ENCODE measurements around the gene PRKN.

Gene PRKN

DNA sequence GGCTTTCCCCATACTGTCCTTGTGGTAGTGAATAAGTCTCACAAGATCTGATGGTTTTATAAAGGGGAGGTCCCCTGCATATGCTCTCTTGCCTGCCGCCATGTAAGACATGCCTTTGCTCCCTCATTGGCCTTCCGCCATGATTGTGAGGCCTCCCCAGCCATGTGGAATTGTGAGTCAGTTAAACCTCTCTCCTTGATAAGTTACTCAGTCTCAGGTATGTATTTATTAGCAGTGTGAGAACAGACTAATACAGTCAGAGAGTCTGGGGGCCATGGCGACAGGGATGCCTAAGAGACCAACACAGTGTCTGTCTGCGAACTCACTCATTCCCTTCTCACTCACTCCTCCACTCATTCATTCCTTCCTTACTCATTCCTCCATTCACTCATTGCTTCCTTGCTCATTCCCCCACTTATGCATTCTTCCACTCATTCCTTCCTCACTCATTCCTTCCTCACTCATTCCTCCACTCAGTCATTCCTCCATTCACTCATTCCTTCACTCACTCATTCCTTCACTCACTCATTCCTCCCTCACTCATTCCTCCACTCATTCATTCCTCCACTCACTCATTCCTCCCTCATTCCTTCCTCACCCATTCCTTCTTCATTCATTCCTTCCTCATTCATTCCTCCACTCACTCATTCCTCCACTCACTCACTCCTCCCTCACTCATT lies 1316.2 kb downstream of the PRKN start:
- peaks cover 34% of the 10 kb centered on the region for H3K4me1 ChIP-seq (ENCODE audit: control insufficient read depth, insufficient read depth, low read length, poor library complexity, severe bottlenecking)
- no peak overlapping the region for H3K4me3 ChIP-seq (ENCODE audit: extremely low read depth, insufficient read depth, low read length, poor library complexity, severe bottlenecking)
- WGBS, 2 experiments (ENCODE audit: insufficient coverage in 2 of 2): 81 to 86% methylated on average over 2 to 4 of the region's 4 CpGs
- H3K36me3 ChIP-seq (ENCODE audit: control insufficient read depth, insufficient read depth, low read length): no peaks in the 10 kb centered on the region
- no peak overlapping the region for H3K27ac ChIP-seq (ENCODE audit: low read depth, low read length, severe bottlenecking)
- peaks cover 16% of the 10 kb centered on the region for H3K9me3 ChIP-seq (ENCODE audit: control insufficient read depth, low read length)

- Histone ChIP-seq H3K4me3 (ENCODE audit: extremely low read depth, insufficient read depth, low read length, poor library complexity, severe bottlenecking) (no peak overlapping the region), H3K27ac (ENCODE audit: low read depth, low read length, severe bottlenecking) (no peak overlapping the region), H3K4me1 (ENCODE audit: control insufficient read depth, insufficient read depth, low read length, poor library complexity, severe bottlenecking) (peaks cover 34% of the 10 kb centered on the region), H3K36me3 (ENCODE audit: control insufficient read depth, insufficient read depth, low read length) (no peaks in the 10 kb centered on the region), H3K9me3 (ENCODE audit: control insufficient read depth, low read length) (peaks cover 16% of the 10 kb centered on the region)
- 89 to 100% methylated on average over 4 to 5 of the region's 6 CpGs for WGBS, 2 experiments (ENCODE audit: insufficient coverage in 2 of 2)
Observed at GRCh38 chr6:161410736-161411135, 1316.8 kb downstream of the PRKN start.

DNA sequence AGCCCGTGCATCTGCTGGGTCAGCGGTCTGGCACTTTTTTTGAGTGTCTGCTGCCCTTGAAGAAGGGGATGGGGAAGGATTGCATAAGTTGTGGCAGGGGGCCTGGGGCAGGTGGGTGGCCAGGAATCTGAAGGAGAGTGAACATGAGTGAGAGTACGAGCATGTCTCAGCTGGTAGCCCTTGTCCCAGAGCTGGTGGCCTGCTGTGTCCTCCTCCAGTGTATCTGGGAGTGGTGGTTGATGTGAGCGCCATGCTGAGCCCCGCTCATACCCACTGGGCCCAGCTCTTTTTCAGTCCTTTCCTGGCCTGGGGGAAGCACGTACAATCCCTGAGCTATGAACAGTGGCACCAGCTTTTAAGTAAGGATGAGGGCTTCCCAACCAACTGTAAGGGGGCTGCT lies 1317.5 kb downstream of the PRKN start:
- Histone ChIP-seq H3K36me3 (ENCODE audit: control insufficient read depth, insufficient read depth, low read length) (no peaks in the 10 kb centered on the region), H3K9me3 (ENCODE audit: control insufficient read depth, low read length) (peaks cover 16% of the 10 kb centered on the region), H3K4me1 (ENCODE audit: control insufficient read depth, insufficient read depth, low read length, poor library complexity, severe bottlenecking) (peaks cover 33% of the 10 kb centered on the region), H3K27ac (ENCODE audit: low read depth, low read length, severe bottlenecking) (no peak overlapping the region), H3K4me3 (ENCODE audit: extremely low read depth, insufficient read depth, low read length, poor library complexity, severe bottlenecking) (no peak overlapping the region)
- WGBS, 2 experiments (ENCODE audit: insufficient coverage in 2 of 2): 90% methylated on average over 4 of the region's 6 CpGs

GRCh38 chr6:161409353-161409752 lies 1318.2 kb downstream of the PRKN start:
- Histone ChIP-seq H3K4me3 (ENCODE audit: extremely low read depth, insufficient read depth, low read length, poor library complexity, severe bottlenecking) (no peak overlapping the region), H3K4me1 (ENCODE audit: control insufficient read depth, insufficient read depth, low read length, poor library complexity, severe bottlenecking) (peaks cover 26% of the 10 kb centered on the region), H3K36me3 (ENCODE audit: control insufficient read depth, insufficient read depth, low read length) (no peaks in the 10 kb centered on the region), H3K27ac (ENCODE audit: low read depth, low read length, severe bottlenecking) (no peak overlapping the region), H3K9me3 (ENCODE audit: control insufficient read depth, low read length) (peaks cover 16% of the 10 kb centered on the region)
- 90 to 92% methylated on average over 6 to 7 of the region's 7 CpGs for WGBS, 2 experiments (ENCODE audit: insufficient coverage in 2 of 2)

DNA sequence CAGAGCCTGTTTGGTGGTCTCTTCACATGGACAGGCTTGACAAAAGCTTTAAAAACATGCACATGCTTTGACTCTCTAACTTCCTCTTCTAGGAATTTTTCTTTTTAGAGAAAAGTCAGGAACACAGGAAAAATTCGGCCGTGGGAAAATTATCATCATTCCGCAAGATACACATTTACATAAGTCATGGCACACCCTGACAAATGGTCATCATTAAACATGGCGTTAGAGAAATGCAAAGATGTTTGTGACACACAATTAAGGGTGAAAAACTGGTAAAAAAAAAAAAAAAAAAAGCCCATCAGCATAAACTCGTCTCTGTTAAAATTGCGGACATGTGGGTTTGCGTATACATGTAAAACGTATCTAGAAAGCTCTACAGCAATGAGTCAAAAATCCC lies 1319.5 kb downstream of the PRKN start:
- Histone ChIP-seq H3K9me3 (ENCODE audit: control insufficient read depth, low read length) (peaks cover 26% of the 10 kb centered on the region), H3K4me1 (ENCODE audit: control insufficient read depth, insufficient read depth, low read length, poor library complexity, severe bottlenecking) (peaks cover 21% of the 10 kb centered on the region), H3K4me3 (ENCODE audit: extremely low read depth, insufficient read depth, low read length, poor library complexity, severe bottlenecking) (no peak overlapping the region), H3K36me3 (ENCODE audit: control insufficient read depth, insufficient read depth, low read length) (no peaks in the 10 kb centered on the region), H3K27ac (ENCODE audit: low read depth, low read length, severe bottlenecking) (peak overlapping the region; percentile 72)
- 100% methylated on average over 1 of the region's 8 CpGs; no CpG with 5 or more reads in 1 of the 2 experiments for WGBS, 2 experiments (ENCODE audit: insufficient coverage in 2 of 2)

DNA sequence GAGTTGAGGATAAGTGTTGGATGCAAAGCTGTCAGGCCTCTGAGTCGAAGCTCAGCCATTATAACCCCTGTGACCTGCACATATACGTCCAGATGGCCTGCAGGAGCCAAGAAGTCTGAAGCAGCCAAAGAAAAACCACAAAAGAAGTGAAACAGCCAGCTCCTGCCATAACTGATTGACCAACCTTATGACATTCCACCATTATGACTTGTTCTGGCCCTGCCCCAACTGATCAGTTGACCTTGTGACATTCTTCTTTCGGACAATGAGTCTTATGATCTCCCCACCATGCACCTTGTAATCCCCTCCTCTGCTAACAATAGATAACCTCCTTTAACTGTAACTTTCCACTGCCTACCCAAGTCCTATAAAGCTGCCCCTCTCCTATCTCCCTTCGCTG lies 1320.0 kb downstream of the PRKN start:
- no peak overlapping the region for H3K4me3 ChIP-seq (ENCODE audit: extremely low read depth, insufficient read depth, low read length, poor library complexity, severe bottlenecking)
- H3K27ac ChIP-seq (ENCODE audit: low read depth, low read length, severe bottlenecking): peak overlapping the region; percentile 72
- 86 to 94% methylated on average over 2 to 3 of the region's 4 CpGs for WGBS, 2 experiments (ENCODE audit: insufficient coverage in 2 of 2)
- H3K9me3 ChIP-seq (ENCODE audit: control insufficient read depth, low read length): peaks cover 23% of the 10 kb centered on the region
- peaks cover 21% of the 10 kb centered on the region for H3K4me1 ChIP-seq (ENCODE audit: control insufficient read depth, insufficient read depth, low read length, poor library complexity, severe bottlenecking)
- no peaks in the 10 kb centered on the region for H3K36me3 ChIP-seq (ENCODE audit: control insufficient read depth, insufficient read depth, low read length)

GRCh38 chr6:161407115-161407514 lies 1320.5 kb downstream of the PRKN start:
- 90% methylated on average over 2 of the region's 2 CpGs; no CpG with 5 or more reads in 1 of the 2 experiments for WGBS, 2 experiments (ENCODE audit: insufficient coverage in 2 of 2)
- Histone ChIP-seq H3K4me3 (ENCODE audit: extremely low read depth, insufficient read depth, low read length, poor library complexity, severe bottlenecking) (no peak overlapping the region), H3K36me3 (ENCODE audit: control insufficient read depth, insufficient read depth, low read length) (no peaks in the 10 kb centered on the region), H3K9me3 (ENCODE audit: control insufficient read depth, low read length) (peaks cover 19% of the 10 kb centered on the region), H3K27ac (ENCODE audit: low read depth, low read length, severe bottlenecking) (peak overlapping the region; percentile 72), H3K4me1 (ENCODE audit: control insufficient read depth, insufficient read depth, low read length, poor library complexity, severe bottlenecking) (peaks cover 22% of the 10 kb centered on the region)

GRCh38 chr6:161406646-161407045 lies 1320.9 kb downstream of the PRKN start:
- Histone ChIP-seq H3K27ac (ENCODE audit: low read depth, low read length, severe bottlenecking) (peak overlapping the region; percentile 0), H3K4me1 (ENCODE audit: control insufficient read depth, insufficient read depth, low read length, poor library complexity, severe bottlenecking) (peaks cover 27% of the 10 kb centered on the region), H3K36me3 (ENCODE audit: control insufficient read depth, insufficient read depth, low read length) (no peaks in the 10 kb centered on the region), H3K9me3 (ENCODE audit: control insufficient read depth, low read length) (peaks cover 15% of the 10 kb centered on the region), H3K4me3 (ENCODE audit: extremely low read depth, insufficient read depth, low read length, poor library complexity, severe bottlenecking) (no peak overlapping the region)
- 88 to 93% methylated on average over 5 of the region's 6 CpGs for WGBS, 2 experiments (ENCODE audit: insufficient coverage in 2 of 2)

- Histone ChIP-seq H3K36me3 (ENCODE audit: control insufficient read depth, insufficient read depth, low read length) (no peaks in the 10 kb centered on the region), H3K4me1 (ENCODE audit: control insufficient read depth, insufficient read depth, low read length, poor library complexity, severe bottlenecking) (peaks cover 27% of the 10 kb centered on the region), H3K27ac (ENCODE audit: low read depth, low read length, severe bottlenecking) (no peak overlapping the region), H3K4me3 (ENCODE audit: extremely low read depth, insufficient read depth, low read length, poor library complexity, severe bottlenecking) (no peak overlapping the region), H3K9me3 (ENCODE audit: control insufficient read depth, low read length) (peaks cover 11% of the 10 kb centered on the region)
- WGBS, 2 experiments (ENCODE audit: insufficient coverage in 2 of 2): 91 to 94% methylated on average over 2 to 3 of the region's 4 CpGs
Observed at GRCh38 chr6:161405418-161405817, 1322.1 kb downstream of the PRKN start.

GRCh38 chr6:161403717-161404116 lies 1323.8 kb downstream of the PRKN start:
- Histone ChIP-seq H3K4me3 (ENCODE audit: extremely low read depth, insufficient read depth, low read length, poor library complexity, severe bottlenecking) (no peak overlapping the region), H3K36me3 (ENCODE audit: control insufficient read depth, insufficient read depth, low read length) (no peaks in the 10 kb centered on the region), H3K4me1 (ENCODE audit: control insufficient read depth, insufficient read depth, low read length, poor library complexity, severe bottlenecking) (peaks cover 27% of the 10 kb centered on the region), H3K9me3 (ENCODE audit: control insufficient read depth, low read length) (peaks cover 16% of the 10 kb centered on the region), H3K27ac (ENCODE audit: low read depth, low read length, severe bottlenecking) (no peak overlapping the region)
- WGBS, 2 experiments (ENCODE audit: insufficient coverage in 2 of 2): no CpG with 5 or more reads among the region's 1 CpG

DNA sequence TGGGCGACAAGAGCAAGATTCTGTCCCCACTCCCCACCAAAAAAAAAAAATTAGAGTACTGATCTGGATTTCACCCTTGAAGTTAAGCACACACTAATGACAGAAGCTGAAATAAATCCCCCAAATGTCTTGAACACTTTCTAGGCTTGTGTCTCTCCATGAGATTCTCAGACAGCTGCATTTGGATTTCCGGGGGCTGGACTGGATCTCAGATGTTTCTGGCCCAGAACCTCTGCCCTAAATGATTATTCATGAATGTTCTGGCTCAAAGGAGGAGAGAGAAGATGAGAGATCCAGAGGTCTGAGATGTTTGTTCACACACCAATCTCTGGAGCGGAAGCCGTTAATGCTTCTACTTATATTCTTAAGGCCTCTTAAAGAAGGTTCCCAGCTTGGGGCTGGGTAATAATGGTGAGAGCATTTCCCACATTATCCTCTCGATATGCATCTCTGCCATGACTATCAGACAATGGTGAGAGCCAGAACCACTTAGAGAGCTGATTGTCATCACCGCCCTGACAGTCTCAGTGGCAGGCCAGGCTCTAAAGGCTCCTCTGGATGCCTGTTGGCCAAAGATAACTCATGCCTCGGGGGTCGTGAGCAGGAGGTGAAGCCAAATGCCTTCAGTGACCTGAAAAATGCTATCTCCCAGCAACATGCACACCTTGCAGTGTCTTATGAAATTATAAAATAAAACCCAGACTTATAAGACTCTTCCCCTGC lies 1325.8 kb downstream of the PRKN start:
- 80 to 85% methylated on average over 4 to 6 of the region's 8 CpGs for WGBS, 2 experiments (ENCODE audit: insufficient coverage in 2 of 2)
- Histone ChIP-seq H3K27ac (ENCODE audit: low read depth, low read length, severe bottlenecking) (peak overlapping the region; percentile 17), H3K36me3 (ENCODE audit: control insufficient read depth, insufficient read depth, low read length) (no peaks in the 10 kb centered on the region), H3K4me3 (ENCODE audit: extremely low read depth, insufficient read depth, low read length, poor library complexity, severe bottlenecking) (no peak overlapping the region), H3K9me3 (ENCODE audit: control insufficient read depth, low read length) (peaks cover 19% of the 10 kb centered on the region), H3K4me1 (ENCODE audit: control insufficient read depth, insufficient read depth, low read length, poor library complexity, severe bottlenecking) (peaks cover 14% of the 10 kb centered on the region)
